HG03378 (cell line): Measurements from ENCODE around the gene TRMT44.

Experiments
- ATAC-seq: cut with Tn5 transposase; IDR thresholded peaks from one replicate; pipeline ENCODE4 v1.9.1; 2021; ENCODE audit warnings: mild to moderate bottlenecking, moderate library complexity; ENCODE audit not compliant: unreplicated experiment

Gene TRMT44

DNA sequence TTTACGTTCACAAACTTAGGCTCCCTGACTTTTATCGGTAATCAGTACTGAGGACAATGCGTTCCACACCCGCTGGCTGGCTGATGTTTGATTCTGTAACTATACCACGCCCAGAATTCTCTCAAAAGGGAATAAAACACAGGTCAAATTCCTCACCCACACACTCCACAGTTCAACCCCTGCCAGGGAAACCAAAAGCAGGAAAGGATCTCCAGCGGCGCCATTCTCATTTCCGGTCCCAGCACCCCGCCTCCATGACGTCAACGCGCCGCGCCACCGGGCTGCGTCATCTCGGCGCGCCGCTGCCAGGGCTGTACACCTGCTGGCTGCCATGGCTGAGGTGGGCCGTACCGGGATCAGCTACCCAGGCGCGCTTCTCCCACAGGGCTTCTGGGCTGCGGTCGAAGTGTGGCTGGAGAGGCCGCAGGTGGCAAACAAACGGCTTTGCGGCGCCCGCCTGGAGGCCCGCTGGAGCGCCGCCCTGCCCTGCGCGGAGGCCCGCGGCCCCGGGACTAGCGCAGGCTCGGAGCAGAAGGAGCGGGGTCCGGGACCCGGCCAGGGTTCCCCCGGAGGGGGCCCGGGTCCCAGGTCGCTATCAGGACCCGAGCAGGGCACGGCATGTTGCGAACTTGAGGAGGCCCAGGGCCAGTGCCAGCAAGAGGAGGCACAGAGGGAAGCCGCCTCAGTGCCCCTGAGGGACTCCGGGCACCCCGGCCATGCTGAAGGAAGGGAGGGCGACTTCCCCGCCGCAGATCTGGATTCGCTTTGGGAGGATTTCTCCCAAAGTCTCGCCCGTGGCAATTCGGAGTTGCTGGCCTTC is at the start of gene TRMT44, which contains the start of gene ACOX3:
TRMT44 (plus strand) TSS at position 286 of the 820 bp plus-strand sequence; CDS start at position 332, 46 bp downstream.
ACOX3 (minus strand) TSS at position 232 of the 820 bp plus-strand sequence. CDS start 24,202 bp downstream, outside the sequence.
- peak; percentile 73 for ATAC-seq

GRCh38 chr4:8391071-8391470 is 49.5 kb upstream of the TRMT44 start:
- no peak for ATAC-seq

GRCh38 chr4:8391972-8392371 is 48.6 kb upstream of the TRMT44 start:
- peak; percentile 78 for ATAC-seq

- no peak for ATAC-seq
Observed at GRCh38 chr4:8392591-8393190, 47.9 kb upstream of the TRMT44 start.

DNA sequence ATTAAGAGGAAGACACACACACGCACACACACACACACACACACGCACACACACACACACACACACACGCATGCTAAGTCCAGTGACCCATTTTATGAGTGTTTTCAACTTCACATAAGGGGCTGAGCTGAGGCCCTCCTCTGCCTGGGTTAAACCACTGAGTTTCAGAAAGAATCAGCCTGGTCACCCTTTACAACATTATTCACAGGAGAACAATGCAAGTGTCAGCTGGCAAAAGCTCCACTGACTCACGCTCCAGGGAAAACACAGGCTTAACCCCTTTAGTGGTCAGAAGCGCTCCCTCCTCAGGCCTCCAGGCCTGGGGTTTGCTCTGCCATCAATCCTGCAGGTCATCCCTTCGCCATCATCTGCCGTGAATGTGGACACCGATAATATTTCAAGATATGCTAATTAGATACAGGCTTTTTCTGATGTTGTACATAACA is 47.0 kb upstream of the TRMT44 start:
- ATAC-seq = no peak

DNA sequence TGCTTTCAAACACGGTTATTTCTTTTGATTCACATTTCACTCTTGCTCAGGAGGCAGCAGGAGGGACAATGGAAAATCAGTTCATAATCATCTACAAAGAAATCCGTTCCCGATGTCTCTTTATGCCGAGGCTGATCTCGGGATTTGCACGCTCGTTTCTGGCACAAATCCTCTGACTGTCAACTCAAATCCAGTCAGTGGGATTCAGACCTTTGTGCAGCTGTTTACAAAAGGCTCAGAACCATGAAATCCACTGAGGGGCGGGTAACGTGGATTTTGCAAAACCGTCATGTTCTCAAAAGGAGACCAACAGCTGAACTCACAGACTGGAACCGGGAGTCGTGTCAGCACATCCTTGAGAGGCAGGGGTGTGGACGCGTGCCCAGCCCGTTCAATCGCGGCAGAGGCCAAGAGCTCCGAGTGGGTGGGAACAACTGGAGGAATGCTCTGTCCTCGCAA is 46.5 kb upstream of the TRMT44 start:
- no peak for ATAC-seq

DNA sequence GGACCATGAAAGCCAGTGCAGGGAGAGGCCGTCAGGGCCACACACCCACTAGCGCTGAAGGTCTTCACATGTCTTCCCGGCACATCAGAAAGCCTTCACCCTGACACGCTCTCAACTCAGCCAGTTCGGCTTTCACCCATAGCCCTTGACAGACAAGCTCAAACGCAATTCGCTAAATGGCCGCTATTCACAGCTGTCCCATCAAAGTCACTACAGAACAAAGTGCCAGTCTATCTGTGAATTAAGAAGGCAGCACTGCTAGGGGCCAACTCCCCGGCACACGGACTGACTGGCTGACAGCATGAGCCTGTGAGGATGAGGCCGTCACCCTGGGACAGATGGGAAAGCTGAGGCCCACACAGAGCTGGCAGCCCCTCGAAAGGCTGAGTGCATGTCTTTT is 45.8 kb upstream of the TRMT44 start:
- no peak for ATAC-seq

DNA sequence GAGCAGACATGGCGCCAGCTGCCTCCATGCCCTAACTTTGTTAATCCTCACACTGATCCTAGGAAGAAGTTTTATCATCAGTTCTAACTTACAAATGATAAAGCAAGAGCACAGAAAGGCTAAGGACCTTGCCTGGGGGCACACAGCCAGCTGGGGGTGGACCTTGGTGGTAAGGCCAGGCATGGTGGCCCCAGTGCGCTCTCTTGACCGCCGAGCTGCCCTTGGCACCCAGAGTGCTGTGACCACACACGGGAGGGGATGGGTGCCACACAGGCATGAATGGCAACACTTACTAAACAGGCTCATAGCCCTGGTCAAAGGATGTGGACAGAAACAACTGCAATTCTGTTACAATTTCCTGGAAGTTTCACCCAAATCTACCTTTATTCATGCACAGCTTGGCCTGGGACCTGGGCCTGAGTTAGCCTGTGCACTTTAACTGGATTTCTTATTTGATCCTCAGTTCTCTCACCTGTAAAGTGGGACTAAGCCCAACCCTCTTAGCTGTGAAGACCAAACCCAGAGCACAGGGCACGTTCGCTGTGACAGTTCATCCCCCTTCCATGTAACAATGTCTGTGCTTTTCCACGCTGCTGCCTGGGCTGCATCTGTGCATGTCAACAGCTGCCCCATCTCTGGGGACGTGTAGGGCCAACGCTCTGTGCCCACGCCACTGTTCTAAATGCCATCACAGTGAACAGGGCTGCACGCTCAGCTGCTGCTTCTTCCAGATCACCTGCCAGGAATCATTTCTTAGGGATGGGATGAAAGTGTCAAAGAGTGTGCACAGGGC is 44.9 kb upstream of the TRMT44 start:
- ATAC-seq = no peak

DNA sequence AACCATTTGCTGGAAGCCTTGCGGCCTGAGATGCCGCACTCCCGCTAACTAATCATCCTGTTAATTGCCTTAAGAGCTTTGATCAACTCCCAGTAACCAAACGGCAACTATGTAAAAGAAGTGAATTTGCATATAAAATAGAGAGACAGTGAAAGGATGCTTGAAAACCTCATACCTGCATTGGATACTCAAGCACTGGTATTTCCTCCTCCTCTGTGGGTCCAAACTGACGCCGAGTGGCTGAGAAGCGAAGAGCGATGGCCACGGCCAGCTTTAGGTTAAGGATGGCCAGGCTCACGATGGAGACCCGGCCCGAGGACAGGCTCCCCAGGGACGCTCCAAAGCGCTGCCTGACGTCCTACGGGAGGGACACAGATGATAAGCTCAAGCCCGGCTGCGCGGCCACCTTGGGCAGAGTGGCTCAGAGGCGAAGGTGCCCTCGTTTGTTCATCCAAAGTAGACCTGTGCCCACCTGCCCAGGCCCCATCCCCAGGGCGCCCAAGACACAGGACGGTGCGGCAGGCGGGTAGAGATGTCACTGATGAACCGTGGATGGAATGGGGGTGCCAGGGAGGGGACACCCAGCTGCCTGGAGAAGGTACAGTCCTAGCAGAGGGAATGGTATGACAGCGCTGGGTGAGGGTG is 43.7 kb upstream of the TRMT44 start:
- no peak for ATAC-seq

DNA sequence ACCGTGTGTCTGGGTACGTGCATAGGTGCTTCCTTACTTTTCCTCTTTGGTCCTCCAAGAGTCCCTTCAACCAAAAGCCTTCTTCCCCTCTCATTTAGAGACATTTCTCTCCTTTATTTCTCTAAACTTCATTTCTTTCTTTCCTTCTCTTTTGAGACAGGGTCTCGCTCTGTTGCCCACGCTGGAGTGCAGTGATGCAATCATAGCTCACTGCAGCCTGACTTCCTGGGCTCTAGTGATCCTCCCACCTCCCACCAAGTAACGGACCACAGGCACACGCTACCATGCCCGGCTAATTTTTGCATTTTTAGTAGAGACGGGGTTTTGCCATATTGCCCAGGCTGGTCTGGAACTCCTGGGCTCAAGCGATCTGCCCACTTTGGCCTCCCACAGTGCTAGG is 42.2 kb upstream of the TRMT44 start:
- no peak for ATAC-seq

- ATAC-seq = no peak
Observed at GRCh38 chr4:8399298-8399697, 41.3 kb upstream of the TRMT44 start.

DNA sequence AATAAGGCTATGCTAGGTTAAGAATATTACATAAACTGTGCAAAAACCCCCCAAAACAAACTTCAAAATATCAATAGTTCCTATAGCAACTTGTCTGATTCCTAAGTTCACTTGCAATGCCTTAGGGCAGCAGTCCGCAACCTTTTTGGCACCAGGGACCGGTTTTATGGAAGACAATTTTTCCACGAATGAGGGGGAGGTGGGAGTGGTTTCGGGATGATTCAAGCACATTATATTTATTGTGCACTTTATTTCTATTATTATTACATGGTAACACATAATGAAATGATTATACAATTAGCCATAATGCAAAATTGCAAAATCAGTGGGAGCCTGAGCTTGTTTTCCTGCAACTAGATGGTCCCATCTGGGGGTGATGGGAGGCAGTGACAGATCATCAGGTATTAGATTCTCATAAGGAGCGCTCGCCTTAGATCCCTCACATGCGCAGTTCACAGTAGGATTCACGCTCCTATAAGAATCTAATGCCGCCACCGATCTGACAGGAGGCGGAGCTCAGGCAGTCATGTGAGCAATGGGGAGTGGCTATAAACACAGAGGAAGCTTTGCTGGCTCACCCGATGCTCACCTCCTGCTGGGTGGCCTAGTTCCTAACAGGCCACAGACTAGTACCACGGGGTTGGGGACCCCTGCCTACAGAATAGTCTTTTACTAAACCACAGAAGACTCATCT is 39.8 kb upstream of the TRMT44 start:
- no peak for ATAC-seq

DNA sequence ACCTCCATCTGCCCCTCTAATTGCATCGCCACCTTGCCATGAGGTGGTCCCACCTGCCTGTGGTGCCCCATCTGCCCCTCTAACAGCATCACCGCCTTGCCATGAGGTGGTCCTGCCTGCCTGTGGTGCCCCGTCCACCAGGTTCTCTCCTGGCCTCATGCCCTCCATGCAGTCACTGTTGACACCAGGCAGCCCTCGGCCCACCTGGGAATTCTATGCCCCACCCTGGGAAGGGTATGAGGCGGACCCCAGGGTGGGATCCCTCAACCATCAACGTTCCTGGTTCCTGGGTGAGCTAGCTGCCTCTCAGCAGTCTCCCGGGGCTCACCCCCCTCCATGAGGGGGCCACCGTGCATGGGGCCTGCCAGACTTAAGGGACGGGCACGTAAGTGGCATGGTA is 38.9 kb upstream of the TRMT44 start:
- ATAC-seq = no peak

DNA sequence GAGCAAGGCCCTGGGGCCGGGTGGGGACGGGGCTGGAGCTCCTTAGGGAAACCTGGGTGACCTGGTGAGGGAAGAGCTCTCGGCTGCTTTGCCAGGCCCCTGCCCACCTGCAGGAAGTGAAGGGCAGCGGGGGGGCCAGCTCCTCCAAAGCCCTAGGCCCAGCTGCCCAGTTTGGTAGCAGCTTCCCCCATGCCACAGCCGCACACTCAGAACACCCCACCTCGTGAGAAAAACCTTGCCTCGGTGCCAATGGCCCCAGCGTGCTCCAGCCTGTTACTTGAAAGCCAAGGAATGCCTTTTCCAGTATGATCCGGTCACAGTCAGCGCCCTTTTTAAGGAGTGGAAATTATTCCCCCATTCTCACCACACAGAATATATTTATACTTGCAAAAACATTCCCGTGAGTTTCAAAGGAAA is 38.4 kb upstream of the TRMT44 start:
- no peak for ATAC-seq

DNA sequence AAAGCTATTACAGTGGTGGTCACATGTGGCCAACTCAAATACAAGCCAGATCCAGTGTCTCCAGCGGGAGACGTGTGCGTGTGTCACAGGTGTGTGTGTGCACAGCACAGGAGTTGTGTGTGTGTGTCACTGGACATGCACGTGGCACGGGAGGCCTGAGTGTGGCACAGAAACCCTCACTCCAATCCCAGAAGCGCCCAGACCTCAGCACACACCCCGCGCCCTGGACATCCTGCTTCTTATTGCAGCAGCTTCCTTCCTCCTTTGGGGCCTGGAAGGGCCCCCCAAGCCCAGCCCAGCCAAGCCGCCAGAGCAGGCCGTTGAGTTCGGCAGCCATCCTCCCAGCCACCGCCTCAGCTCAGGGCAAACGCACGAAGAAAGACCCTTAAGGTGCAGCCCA is 37.9 kb upstream of the TRMT44 start:
- ATAC-seq = no peak

- no peak for ATAC-seq
Observed at GRCh38 chr4:8403173-8403753, 37.3 kb upstream of the TRMT44 start.

GRCh38 chr4:8403976-8404375 is 36.6 kb upstream of the TRMT44 start:
- no peak for ATAC-seq

DNA sequence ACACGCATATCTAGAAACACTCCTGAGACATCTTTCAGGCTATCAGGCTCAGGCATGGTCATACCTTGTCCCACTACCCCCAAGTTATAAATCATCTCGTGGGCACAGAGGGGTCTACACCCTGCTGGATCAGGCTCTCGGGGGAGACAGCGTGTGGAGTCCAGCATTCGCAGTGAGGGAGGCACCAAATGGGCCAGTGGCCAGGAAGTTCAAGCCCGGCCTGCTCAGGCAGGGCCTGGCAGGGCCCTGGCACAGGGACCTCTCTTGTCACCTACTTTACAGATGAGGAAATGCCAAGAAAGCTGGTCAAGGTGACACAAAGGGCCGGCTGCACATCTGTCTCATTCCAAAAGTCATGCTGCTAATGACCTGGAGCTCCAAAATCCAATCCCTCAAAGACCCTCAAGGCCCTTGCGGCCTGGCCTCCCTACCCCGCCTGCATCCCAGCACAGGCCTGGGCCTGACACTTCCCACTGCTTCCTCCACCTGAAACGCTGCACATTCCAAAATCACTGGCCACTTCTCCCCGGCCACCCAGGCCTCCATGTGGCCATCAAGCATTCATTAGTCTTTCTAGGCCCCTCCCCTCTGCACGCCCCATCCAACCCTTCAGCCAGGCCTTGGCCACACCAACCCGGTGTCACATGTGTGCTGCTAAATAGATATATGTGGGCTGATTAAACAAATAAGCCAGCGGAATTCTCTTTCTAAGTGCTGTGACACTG is 35.6 kb upstream of the TRMT44 start:
- no peak for ATAC-seq

DNA sequence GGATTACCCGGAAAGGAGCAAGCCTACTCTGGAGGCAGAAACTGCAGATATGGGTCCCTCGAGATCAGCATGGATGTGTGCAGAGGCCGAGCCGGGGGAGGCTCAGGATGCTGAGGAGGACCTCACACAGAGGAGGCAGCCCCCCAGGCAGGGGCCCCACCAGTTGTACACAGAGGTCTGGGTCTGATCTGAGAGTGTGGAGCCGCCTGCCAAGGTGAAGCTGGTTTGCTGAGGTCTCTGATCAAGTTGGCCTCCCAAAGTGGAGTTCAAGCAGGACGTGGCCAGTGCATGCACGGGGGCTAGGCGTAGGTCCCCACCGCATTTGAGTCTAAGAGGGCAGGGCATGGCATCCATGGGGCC is 35.1 kb upstream of the TRMT44 start:
- ATAC-seq = no peak
